Measurements from ENCODE around the gene PPP6R3.

Gene PPP6R3

GRCh38 chr11:68414496-68415221, 45.9 kb upstream of the PPP6R3 start:
- Histone ChIP-seq H3K27ac (no peak overlapping the region), H3K79me2 (ENCODE audit: insufficient read depth, low read depth) (no peaks in the 10 kb centered on the region), H4K20me1 (ENCODE audit: insufficient read depth) (no peaks in the 10 kb centered on the region), H3K4me1 (ENCODE audit: low read depth, poor library complexity, severe bottlenecking) (no peaks in the 10 kb centered on the region), H3K4me2 (no peak overlapping the region), H3K4me3 (IDR thresholded peaks at IDR 0.05; ENCODE audit: insufficient read depth, low read depth, low read length) (no peak overlapping the region), H3K27me3 (ENCODE audit: insufficient read depth, low read depth) (no peaks in the 10 kb centered on the region), H3K36me3 (ENCODE audit: insufficient read depth) (no peaks in the 10 kb centered on the region), H3K9ac (no peak overlapping the region), H2AFZ (ENCODE audit: low read depth) (no peak overlapping the region)
- no peak for TF ChIP-seq CTCF (conservative IDR thresholded peaks at IDR 0.05; ENCODE audit: low read depth, low read length)

- H3K9ac ChIP-seq: no peak overlapping the region
- no peaks in the 10 kb centered on the region for H3K36me3 ChIP-seq (ENCODE audit: insufficient read depth)
- H4K20me1 ChIP-seq (ENCODE audit: insufficient read depth): no peaks in the 10 kb centered on the region
- H3K4me3 ChIP-seq (IDR thresholded peaks at IDR 0.05; ENCODE audit: insufficient read depth, low read depth, low read length): no peak overlapping the region
- H3K79me2 ChIP-seq (ENCODE audit: insufficient read depth, low read depth): no peaks in the 10 kb centered on the region
- H2AFZ ChIP-seq (ENCODE audit: low read depth): no peak overlapping the region
- H3K4me1 ChIP-seq (ENCODE audit: low read depth, poor library complexity, severe bottlenecking): no peaks in the 10 kb centered on the region
- TF ChIP-seq CTCF (conservative IDR thresholded peaks at IDR 0.05; ENCODE audit: low read depth, low read length): no peak
- no peak overlapping the region for H3K27ac ChIP-seq
- no peak overlapping the region for H3K4me2 ChIP-seq
- H3K27me3 ChIP-seq (ENCODE audit: insufficient read depth, low read depth): no peaks in the 10 kb centered on the region
Observed at GRCh38 chr11:68416070-68416578, 44.4 kb upstream of the PPP6R3 start.

- Histone ChIP-seq H3K36me3 (ENCODE audit: insufficient read depth) (no peaks in the 10 kb centered on the region), H3K27ac (no peak overlapping the region), H3K79me2 (ENCODE audit: insufficient read depth, low read depth) (no peaks in the 10 kb centered on the region), H3K9ac (no peak overlapping the region), H4K20me1 (ENCODE audit: insufficient read depth) (no peaks in the 10 kb centered on the region), H3K4me2 (no peak overlapping the region), H3K27me3 (ENCODE audit: insufficient read depth, low read depth) (no peaks in the 10 kb centered on the region), H3K4me1 (ENCODE audit: low read depth, poor library complexity, severe bottlenecking) (no peaks in the 10 kb centered on the region), H2AFZ (ENCODE audit: low read depth) (no peak overlapping the region), H3K4me3 (IDR thresholded peaks at IDR 0.05; ENCODE audit: insufficient read depth, low read depth, low read length) (no peak overlapping the region)
- no peak for TF ChIP-seq CTCF (conservative IDR thresholded peaks at IDR 0.05; ENCODE audit: low read depth, low read length)
Observed at GRCh38 chr11:68418648-68419047, 41.9 kb upstream of the PPP6R3 start.

GRCh38 chr11:68420171-68420570, 40.4 kb upstream of the PPP6R3 start:
- H3K4me2 ChIP-seq: no peak overlapping the region
- no peak overlapping the region for H3K27ac ChIP-seq
- no peak for TF ChIP-seq CTCF (conservative IDR thresholded peaks at IDR 0.05; ENCODE audit: low read depth, low read length)
- H3K36me3 ChIP-seq (ENCODE audit: insufficient read depth): no peaks in the 10 kb centered on the region
- H3K4me3 ChIP-seq (IDR thresholded peaks at IDR 0.05; ENCODE audit: insufficient read depth, low read depth, low read length): no peak overlapping the region
- no peaks in the 10 kb centered on the region for H3K4me1 ChIP-seq (ENCODE audit: low read depth, poor library complexity, severe bottlenecking)
- H3K27me3 ChIP-seq (ENCODE audit: insufficient read depth, low read depth): no peaks in the 10 kb centered on the region
- H4K20me1 ChIP-seq (ENCODE audit: insufficient read depth): no peaks in the 10 kb centered on the region
- H2AFZ ChIP-seq (ENCODE audit: low read depth): no peak overlapping the region
- no peak overlapping the region for H3K9ac ChIP-seq
- no peaks in the 10 kb centered on the region for H3K79me2 ChIP-seq (ENCODE audit: insufficient read depth, low read depth)

Measured in KMS-11 (cell line).